Testis (tissue), 3 donors: ENCODE measurements around the gene SREBF2. TPM values are rescaled to one million over a fixed set of nuclear protein-coding genes. Genes with fewer than 3 reads are reported as not detected.

Source experiments
- DNase-seq: peaks from one replicate; pipeline ENCODE4 v3.0.0-alpha.2; 2019
- H3K27ac ChIP-seq, 2 donors: fragments of 200-600 bp; sonication (generic); one replicate each; pipeline ENCODE4 v1.5.1; 2019
- H3K27me3 ChIP-seq: fragments of 200-600 bp; sonication (generic); one replicate; pipeline ENCODE4 v1.5.1; 2019
- H3K36me3 ChIP-seq: fragments of 200-600 bp; sonication (generic); one replicate; pipeline ENCODE4 v1.5.1; 2017; ENCODE audit warnings: low read depth; ENCODE audit errors: missing control alignments
- H3K4me1 ChIP-seq: fragments of 200-600 bp; sonication (generic); one replicate; pipeline ENCODE4 v1.5.1; 2019
- H3K4me3 ChIP-seq, 2 donors: fragments of 200-600 bp; sonication (generic); one replicate each; pipeline ENCODE4 v1.5.1; 2017 to 2019
- H3K9me3 ChIP-seq: fragments of 200-600 bp; sonication (generic); one replicate; pipeline ENCODE4 v1.5.1; 2017
- POLR2A ChIP-seq: fragments of 450-650 bp; IDR thresholded peaks from one replicate; pipeline ENCODE4 v1.6.1; 2017; ENCODE audit warnings: antibody characterized with exemption, mild to moderate bottlenecking, moderate library complexity
- WGBS, 2 donors: methylation state at CpG; one replicate each; pipeline ENCODE4 v1.1.5; 2018; 5-methylcytosine and 5-hydroxymethylcytosine counted together
- intact Hi-C: fragments of 100-400 bp; cut with DNase I; formaldehyde crosslinking; loops from one replicate; pipeline ENCODE4 v1.15.1; 2023; ENCODE audit warnings: low total_unique reads
- polyA plus RNA-seq: library from polyadenylated mRNA; stranded (reverse); fragments of 350-450 nt; fragmentation: Illumina TruSeq; extraction: RNeasy Lipid Tissue Mini Kit (QIAGEN cat#74804); gene quantifications from one replicate; pipeline ENCODE4 v1.2.3, GENCODE V29; 2014; ENCODE audit warnings: low read depth, low replicate concordance; ENCODE audit not compliant: insufficient read depth
- total RNA-seq, 2 donors: library from RNA; depleted of rRNA; stranded (reverse); fragments of >200 nt; gene quantifications; one replicate each; pipeline ENCODE4 v1.2.3, GENCODE V29; 2016
- TF ChIP-seq, protein P1 (sequence below), 3 experiments: fragments of 450-650 bp in 2 of 3; fragments of 200-600 bp in 1 of 3; sonication (generic) in 1 of 3; IDR thresholded peaks; one replicate each; pipeline ENCODE4 v1.5.1; 2016 to 2019; ENCODE audit warnings: antibody characterized with exemption in 3 of 3, mild to moderate bottlenecking in 2 of 3, moderate library complexity in 1 of 3

Gene SREBF2
- total and polyA plus RNA-seq, 3 donors from 2014 or later = 59.7 to 119 (median 79.8) TPM

DNA sequence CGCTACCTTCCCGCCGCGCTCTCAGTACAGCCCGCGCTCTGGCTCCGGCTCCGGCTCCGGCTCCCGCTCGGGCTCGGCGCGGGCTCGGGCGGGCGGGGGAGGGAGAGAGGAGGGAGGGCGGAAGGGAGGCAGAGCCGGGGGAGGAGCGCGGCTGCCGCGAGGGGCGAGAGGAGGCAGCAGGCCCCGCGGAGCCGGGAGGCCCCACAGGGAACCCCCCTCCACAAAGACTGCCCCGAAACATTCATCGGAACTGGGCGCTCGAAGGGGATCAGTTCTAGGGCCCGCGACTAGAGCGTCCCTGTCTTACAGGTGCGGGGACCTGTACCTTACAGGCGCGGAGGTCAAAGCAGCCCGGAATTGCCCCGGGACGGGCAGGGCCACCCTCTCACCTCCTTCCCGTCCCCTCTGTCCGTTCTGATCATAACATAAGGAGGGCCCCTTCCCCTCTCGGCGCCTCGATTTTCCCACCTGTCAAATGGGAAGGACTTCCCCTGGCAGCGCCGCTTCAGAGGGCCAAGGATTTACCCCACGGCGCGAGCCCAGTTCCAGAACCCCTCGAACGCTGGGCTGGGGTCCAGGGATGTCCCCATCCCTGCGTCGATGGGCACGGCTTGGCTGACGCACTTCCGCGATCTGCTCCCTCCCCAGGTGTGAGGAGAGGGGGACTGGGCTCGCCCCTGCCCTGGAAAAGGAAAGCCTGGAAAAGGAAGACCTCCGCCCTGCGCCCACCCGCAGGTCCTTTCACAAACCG lies 82.3 kb downstream of the SREBF2 start, which contains the start of gene SHISA8:
Gene SHISA8, minus strand, starts transcription at position 40 of the 751 bp plus-strand sequence. CDS start 407 bp downstream, outside the sequence.
- Histone ChIP-seq H3K27ac (no peak within 1 kb of the TSS), H3K9me3 (no peaks in the 10 kb centered on the region), H3K4me3 (peak within 1 kb of the TSS in 1 of 2 donors; percentile 24), H3K4me1 (peaks cover 12% of the 10 kb centered on the region), H3K27me3 (no peaks in the 10 kb centered on the region), H3K36me3 (no peaks in the 10 kb centered on the region)
- intact Hi-C loops = no loop called here
- no peak for TF ChIP-seq POLR2A
- TF ChIP-seq, protein P1, sequence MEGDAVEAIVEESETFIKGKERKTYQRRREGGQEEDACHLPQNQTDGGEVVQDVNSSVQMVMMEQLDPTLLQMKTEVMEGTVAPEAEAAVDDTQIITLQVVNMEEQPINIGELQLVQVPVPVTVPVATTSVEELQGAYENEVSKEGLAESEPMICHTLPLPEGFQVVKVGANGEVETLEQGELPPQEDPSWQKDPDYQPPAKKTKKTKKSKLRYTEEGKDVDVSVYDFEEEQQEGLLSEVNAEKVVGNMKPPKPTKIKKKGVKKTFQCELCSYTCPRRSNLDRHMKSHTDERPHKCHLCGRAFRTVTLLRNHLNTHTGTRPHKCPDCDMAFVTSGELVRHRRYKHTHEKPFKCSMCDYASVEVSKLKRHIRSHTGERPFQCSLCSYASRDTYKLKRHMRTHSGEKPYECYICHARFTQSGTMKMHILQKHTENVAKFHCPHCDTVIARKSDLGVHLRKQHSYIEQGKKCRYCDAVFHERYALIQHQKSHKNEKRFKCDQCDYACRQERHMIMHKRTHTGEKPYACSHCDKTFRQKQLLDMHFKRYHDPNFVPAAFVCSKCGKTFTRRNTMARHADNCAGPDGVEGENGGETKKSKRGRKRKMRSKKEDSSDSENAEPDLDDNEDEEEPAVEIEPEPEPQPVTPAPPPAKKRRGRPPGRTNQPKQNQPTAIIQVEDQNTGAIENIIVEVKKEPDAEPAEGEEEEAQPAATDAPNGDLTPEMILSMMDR (IDR thresholded peaks at IDR 0.05) = no peak
- peak; percentile 60 for DNase-seq
- WGBS, 2 donors = 0 to 16% methylated on average over 9 to 36 of the region's 63 CpGs

DNA sequence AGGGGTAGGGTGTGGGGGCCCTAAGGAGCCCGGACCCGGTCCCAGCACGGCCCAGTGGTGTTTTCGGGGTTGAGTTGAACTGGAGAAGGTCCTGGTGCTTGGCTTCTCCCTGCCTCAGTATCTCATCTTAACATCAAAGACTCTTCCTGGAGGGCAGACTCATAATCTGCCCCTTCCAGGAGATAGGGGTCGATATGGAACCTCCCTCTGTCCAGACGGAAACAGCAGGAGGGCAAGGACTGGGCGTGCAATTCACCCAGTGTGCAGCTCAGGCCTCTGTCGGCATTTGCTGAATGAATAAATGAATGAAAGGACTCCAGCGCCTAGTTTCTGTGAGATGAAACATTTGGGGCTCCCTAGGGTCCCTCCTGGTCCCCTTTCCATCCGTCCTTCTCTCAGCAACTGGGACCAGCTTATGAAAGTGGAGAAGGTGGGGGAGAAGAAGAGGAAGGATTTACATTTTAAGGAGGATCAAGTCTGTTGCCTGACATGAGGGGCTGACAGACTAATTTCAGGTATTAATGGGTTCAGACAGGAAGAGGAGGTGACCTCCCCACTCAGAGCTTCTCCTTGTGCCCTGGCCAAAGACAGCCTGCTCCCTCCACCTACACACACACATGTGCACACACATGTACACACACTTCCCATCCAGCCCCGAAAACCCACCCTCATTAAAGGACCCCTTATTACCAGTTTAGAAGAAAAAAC lies 83.0 kb downstream of the SREBF2 start:
- no peaks in the 10 kb centered on the region for H3K9me3 ChIP-seq
- H3K4me3 ChIP-seq = no peak overlapping the region
- no peaks in the 10 kb centered on the region for H3K36me3 ChIP-seq
- TF ChIP-seq POLR2A = no peak
- TF ChIP-seq, protein P1 (IDR thresholded peaks at IDR 0.05) = no peak
- peaks cover 8% of the 10 kb centered on the region for H3K4me1 ChIP-seq
- 40 to 62% methylated on average over 11 of the region's 11 CpGs for WGBS, 2 donors
- H3K27ac ChIP-seq = no peak overlapping the region
- intact Hi-C loops = no loop called here
- H3K27me3 ChIP-seq = no peaks in the 10 kb centered on the region
- no peak for DNase-seq

DNA sequence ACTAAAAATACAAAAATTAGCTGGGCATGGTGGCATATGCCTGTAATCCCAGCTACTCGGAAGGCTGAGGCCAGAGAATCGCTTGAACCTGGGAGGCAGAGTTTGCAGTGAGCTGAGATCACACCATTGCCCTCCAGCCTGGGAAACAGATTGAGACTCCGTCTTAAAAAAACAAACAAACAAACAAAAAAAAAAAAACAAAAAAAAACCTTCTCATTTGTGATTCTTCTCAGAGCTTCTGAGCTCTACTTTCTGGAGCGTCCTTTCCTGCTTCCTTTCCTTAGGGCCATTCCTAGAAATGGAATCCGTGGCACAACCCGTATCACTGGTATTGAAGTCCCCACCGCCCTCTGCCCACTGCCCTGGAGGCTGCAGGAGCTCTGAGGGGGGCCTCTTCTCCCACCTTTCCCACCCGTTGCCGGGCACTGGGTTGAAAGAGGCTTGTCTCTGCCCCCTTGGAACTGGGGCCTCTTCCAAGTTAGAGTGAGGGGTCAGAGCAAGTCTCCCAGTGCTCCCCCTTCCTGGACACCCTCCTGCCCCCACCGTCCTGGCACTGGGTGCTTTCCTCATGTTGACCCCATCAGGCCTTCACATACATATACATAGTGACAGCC lies 83.9 kb downstream of the SREBF2 start:
- H3K4me3 ChIP-seq = no peak overlapping the region
- H3K27me3 ChIP-seq = no peaks in the 10 kb centered on the region
- intact Hi-C loops = no loop called here
- no peak for TF ChIP-seq POLR2A
- TF ChIP-seq, protein P1 (IDR thresholded peaks at IDR 0.05) = no peak
- no peak overlapping the region for H3K27ac ChIP-seq
- 78 to 81% methylated on average over 10 of the region's 10 CpGs for WGBS, 2 donors
- no peaks in the 10 kb centered on the region for H3K9me3 ChIP-seq
- peaks cover 7% of the 10 kb centered on the region for H3K4me1 ChIP-seq
- DNase-seq = no peak
- no peaks in the 10 kb centered on the region for H3K36me3 ChIP-seq

- TF ChIP-seq POLR2A = no peak
- TF ChIP-seq, protein P1 (IDR thresholded peaks at IDR 0.05) = no peak
- H3K27ac ChIP-seq = no peak overlapping the region
- H3K4me3 ChIP-seq = no peak overlapping the region
- 88 to 89% methylated on average over 7 to 11 of the region's 11 CpGs for WGBS, 2 donors
- no peaks in the 10 kb centered on the region for H3K9me3 ChIP-seq
- no peaks in the 10 kb centered on the region for H3K27me3 ChIP-seq
- intact Hi-C loops = no loop called here
- peaks cover 7% of the 10 kb centered on the region for H3K4me1 ChIP-seq
- no peaks in the 10 kb centered on the region for H3K36me3 ChIP-seq
- DNase-seq = no peak
These were observed 84.5 kb downstream of the SREBF2 start for GRCh38 chr22:41917375-41917902.
